Measurements from ENCODE around the gene RUVBL2. TPM values are rescaled to one million over a fixed set of nuclear protein-coding genes. Genes with fewer than 3 reads are reported as not detected.
"Not testable (repeated sequence)": the region's sequence is repeated elsewhere in the genome, so short reads cannot be mapped to it uniquely, and the experiment has no call there.

RUVBL2 gene
- total and polyA plus RNA-seq, 2 of the 4 experiments (the other 2 are of a cell fraction), result 196 to 391 TPM

DNA sequence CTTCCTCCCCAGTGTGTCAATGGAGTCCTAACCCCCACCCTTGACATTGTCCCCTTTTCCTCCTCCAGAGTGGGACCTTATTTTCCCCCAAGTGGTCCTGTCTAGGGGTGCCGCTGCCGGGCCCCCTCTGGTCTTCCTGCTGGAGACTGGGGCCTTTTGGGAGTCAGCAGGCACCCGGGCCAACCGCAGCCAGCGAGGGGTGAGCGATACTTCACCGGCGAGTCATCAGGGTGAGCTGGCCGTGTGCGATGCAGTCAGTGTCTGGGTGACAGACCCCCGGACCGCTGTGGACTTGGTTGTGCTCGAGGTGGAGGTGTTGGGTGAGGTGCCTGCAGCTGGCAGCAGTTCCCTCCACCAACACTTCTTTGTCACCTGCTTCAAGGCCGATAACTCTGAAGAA lies 36.1 kb downstream of the RUVBL2 start:
- dilution Hi-C loops (cut with HindIII; ENCODE audit: low sequenced_read_pairs, unreplicated experiment); H3K4me3 ChIP-seq (ENCODE audit: insufficient read depth, low read depth, low read length); H3K4me2 ChIP-seq (ENCODE audit: low read depth, low read length); H3K27ac ChIP-seq (ENCODE audit: insufficient read depth, low read length); H4K20me1 ChIP-seq (ENCODE audit: insufficient read depth, low read length); intact Hi-C loops (cut with micrococcal nuclease); H3K23ac ChIP-seq (ENCODE audit: low read depth, low read length); H2AFZ ChIP-seq (replicated peaks; ENCODE audit: low read length, poor library complexity); H3K79me1 ChIP-seq (ENCODE audit: low read depth in 1 of 2, low read length in 2 of 2); H3K4me1 ChIP-seq (ENCODE audit: control insufficient read depth, insufficient read depth, low read length); POLR2A ChIA-PET (ENCODE audit: unreplicated experiment); H3K27me3 ChIP-seq (ENCODE audit: control insufficient read depth, insufficient read depth, low read length); H3K56ac ChIP-seq (ENCODE audit: extremely low read depth, insufficient read depth, low read length); CTCF ChIA-PET; BruUV-seq (replicated peaks); H3K9me1 ChIP-seq (ENCODE audit: insufficient read depth, low read length); H4K5ac ChIP-seq (ENCODE audit: low read depth, low read length); H3K18ac ChIP-seq (ENCODE audit: low read depth, low read length); in situ Hi-C loops (cut with MboI; ENCODE audit: low sequenced_read_pairs); H3K14ac ChIP-seq (replicated peaks; ENCODE audit: low read depth, low read length); H3K9me3 ChIP-seq (ENCODE audit: control insufficient read depth, insufficient read depth, low read length); H3K9ac ChIP-seq (ENCODE audit: low read depth, low read length); H2BK5ac ChIP-seq (ENCODE audit: low read depth, low read length, poor library complexity, severe bottlenecking); H3K36me3 ChIP-seq (ENCODE audit: control insufficient read depth, insufficient read depth, low read length): not testable (repeated sequence)
- peak; percentile 45; the same call in 1 of the 2 replicates for TF ChIP-seq FOS (IDR thresholded peaks at IDR 0.05; ENCODE audit: low read depth, low read length)
- H2AK9ac ChIP-seq (replicated peaks; ENCODE audit: low read depth, low read length, poor library complexity), result peak overlapping the region; percentile 42
- peak overlapping the region; percentile 68; the same call in 1 of the 2 replicates for H4K91ac ChIP-seq (ENCODE audit: insufficient read depth, low read depth, low read length)
- DNase-seq (peak; percentile 38), ATAC-seq (ENCODE audit: low read depth) (peak; percentile 78)
- H4K8ac ChIP-seq (ENCODE audit: low read depth in 2 of 2, low read length in 2 of 2), result peak overlapping the region; percentile 52 to 57; a peak in 2 of 4 replicates
- peak overlapping the region; percentile 87; the same call in 1 of the 2 replicates for H2BK20ac ChIP-seq (ENCODE audit: low read depth, low read length)
- H2BK15ac ChIP-seq (ENCODE audit: low read depth, low read length), result peak overlapping the region; percentile 9; the same call in 1 of the 3 replicates
- no CpG with 5 or more reads among the region's 14 CpGs for WGBS, 2 experiments (ENCODE audit: extremely low coverage in 2 of 2, insufficient read length in 1 of 2)
- H2AK5ac ChIP-seq (ENCODE audit: low read depth, low read length), result peak overlapping the region; percentile 50; the same call in 1 of the 2 replicates
- H3K4ac ChIP-seq (ENCODE audit: low read depth, low read length), result peak overlapping the region; percentile 65
- peak overlapping the region; percentile 81 for H2BK120ac ChIP-seq (ENCODE audit: low read depth, low read length)

DNA sequence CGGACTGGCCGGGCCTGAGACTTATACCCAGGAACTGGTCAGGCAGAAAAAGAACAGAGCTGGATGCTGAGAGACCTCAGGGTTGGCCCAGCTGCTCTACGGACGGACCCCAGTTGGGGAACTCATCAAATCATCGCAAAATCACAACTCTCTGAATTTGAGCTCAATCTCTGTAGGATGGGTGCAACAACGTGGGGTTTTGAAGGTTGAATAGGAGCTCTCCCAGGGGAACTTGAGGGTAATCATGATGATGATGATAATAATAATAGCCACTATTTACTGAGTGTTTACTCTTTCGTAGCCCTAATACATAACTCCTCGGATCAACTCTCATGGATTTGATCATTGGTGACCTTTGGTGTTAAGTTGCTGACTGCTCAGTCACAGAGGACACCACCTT lies 36.6 kb downstream of the RUVBL2 start:
- intact Hi-C loops (cut with micrococcal nuclease); H3K9ac ChIP-seq (ENCODE audit: low read depth, low read length); H3K79me1 ChIP-seq (ENCODE audit: low read depth in 1 of 2, low read length in 2 of 2); BruUV-seq (replicated peaks); DNase-seq; H3K9me3 ChIP-seq (ENCODE audit: control insufficient read depth, insufficient read depth, low read length); ATAC-seq (ENCODE audit: low read depth); H2BK120ac ChIP-seq (ENCODE audit: low read depth, low read length); H3K9me1 ChIP-seq (ENCODE audit: insufficient read depth, low read length); H2BK5ac ChIP-seq (ENCODE audit: low read depth, low read length, poor library complexity, severe bottlenecking); H3K4me1 ChIP-seq (ENCODE audit: control insufficient read depth, insufficient read depth, low read length); H2AFZ ChIP-seq (replicated peaks; ENCODE audit: low read length, poor library complexity); H2BK15ac ChIP-seq (ENCODE audit: low read depth, low read length); H3K27ac ChIP-seq (ENCODE audit: insufficient read depth, low read length); H2AK5ac ChIP-seq (ENCODE audit: low read depth, low read length); H3K23ac ChIP-seq (ENCODE audit: low read depth, low read length); POLR2A ChIA-PET (ENCODE audit: unreplicated experiment); H3K14ac ChIP-seq (replicated peaks; ENCODE audit: low read depth, low read length); H4K91ac ChIP-seq (ENCODE audit: insufficient read depth, low read depth, low read length); H3K18ac ChIP-seq (ENCODE audit: low read depth, low read length); H2BK20ac ChIP-seq (ENCODE audit: low read depth, low read length); H3K27me3 ChIP-seq (ENCODE audit: control insufficient read depth, insufficient read depth, low read length); CTCF ChIA-PET; H2AK9ac ChIP-seq (replicated peaks; ENCODE audit: low read depth, low read length, poor library complexity); H3K4me3 ChIP-seq (ENCODE audit: insufficient read depth, low read depth, low read length); H4K5ac ChIP-seq (ENCODE audit: low read depth, low read length); H3K4me2 ChIP-seq (ENCODE audit: low read depth, low read length); H3K56ac ChIP-seq (ENCODE audit: extremely low read depth, insufficient read depth, low read length); H3K36me3 ChIP-seq (ENCODE audit: control insufficient read depth, insufficient read depth, low read length); H4K20me1 ChIP-seq (ENCODE audit: insufficient read depth, low read length); in situ Hi-C loops (cut with MboI; ENCODE audit: low sequenced_read_pairs); H4K8ac ChIP-seq (ENCODE audit: low read depth in 2 of 2, low read length in 2 of 2); dilution Hi-C loops (cut with HindIII; ENCODE audit: low sequenced_read_pairs, unreplicated experiment); H3K4ac ChIP-seq (ENCODE audit: low read depth, low read length): not testable (repeated sequence)
- no CpG with 5 or more reads among the region's 8 CpGs for WGBS, 2 experiments (ENCODE audit: extremely low coverage in 2 of 2, insufficient read length in 1 of 2)

Data from IMR-90 (cell line).